AG04449 (cell line): ENCODE measurements around the gene CIB1.

Experiments
- CTCF ChIA-PET: fragments of 350-600 bp; formaldehyde crosslinking; extraction: SDS; loops from one replicate; lab custom pipeline; 2021; ENCODE audit warnings: antibody characterized with exemption; lab: Yijun Ruan, JAX
- POLR2A ChIA-PET: fragments of 400-600, 350-600 bp; formaldehyde crosslinking; extraction: SDS; loops from one replicate; lab custom pipeline; 2020; ENCODE audit warnings: antibody characterized with exemption, inconsistent platforms; lab: Yijun Ruan, JAX
- DNase-seq: peaks from one replicate; pipeline ENCODE4 v3.0.0-alpha.2; 2010; ENCODE audit warnings: low read depth, low spot score
- H3K4me3 ChIP-seq: 2 replicates; pipeline ENCODE4 v1.5.1; 2011; ENCODE audit warnings: low read depth, mild to moderate bottlenecking, control low read depth, low read length
- CTCF ChIP-seq: IDR thresholded peaks from one replicate; pipeline ENCODE4 v1.5.1; 2011; ENCODE audit warnings: mild to moderate bottlenecking, moderate library complexity, low read length, control low read depth, inconsistent platforms; ENCODE audit not compliant: insufficient read depth; ENCODE audit errors: missing control alignments

Gene CIB1

GRCh38 chr15:90227816-90228772 is 5.6 kb downstream of the CIB1 start:
- POLR2A ChIA-PET, result no interaction called here

GRCh38 chr15:90227336-90227735 is 6.4 kb downstream of the CIB1 start:
- no peak for TF ChIP-seq CTCF
- ChIA-PET CTCF (interaction anchor here (0.9 to 1.7 kb wide), 2 partner anchors 10 to 13 kb away, joined by 3 to 10 read pairs; no protein-coding TSS in a partner anchor), POLR2A (no interaction called here)
- DNase-seq, result no peak
- no peak overlapping the region for H3K4me3 ChIP-seq

More at GRCh38 chr15:90227816-90228772, 5.6 kb downstream of the CIB1 start:
- CTCF ChIA-PET, result interaction anchor here (0.9 to 1.7 kb wide), 2 partner anchors 10 to 13 kb away, joined by 3 to 10 read pairs; no protein-coding TSS in a partner anchor
- no peak for DNase-seq
- H3K4me3 ChIP-seq, result no peak overlapping the region
- TF ChIP-seq CTCF, result no peak

GRCh38 chr15:90225504-90226234 is 8.1 kb downstream of the CIB1 start:
- CTCF ChIA-PET, result no interaction called here
- DNase-seq, result no peak
- POLR2A ChIA-PET, result no interaction called here
- H3K4me3 ChIP-seq, result no peak overlapping the region
- no peak for TF ChIP-seq CTCF

- POLR2A ChIA-PET, result no interaction called here
- H3K4me3 ChIP-seq, result no peak overlapping the region
- CTCF ChIA-PET, result no interaction called here
- DNase-seq, result no peak
- no peak for TF ChIP-seq CTCF
These were observed 8.7 kb downstream of the CIB1 start for GRCh38 chr15:90225047-90225446.

- H3K4me3 ChIP-seq, result no peak overlapping the region
- DNase-seq, result no peak
- ChIA-PET POLR2A (no interaction called here), CTCF (interaction anchor here (1.1 to 3.4 kb wide), 4 partner anchors 8 to 82 kb away, joined by 3 to 59 read pairs (median 22); partner anchors contain the start of genes CIB1 and GDPGP1)
- no peak for TF ChIP-seq CTCF
These were observed 10.1 kb downstream of the CIB1 start for GRCh38 chr15:90223441-90224165.
